ENCODE data around the gene DNAH10.

Gene DNAH10

GRCh38 chr12:123949770-123950165 is 187.7 kb downstream of the DNAH10 start:
- no peak for DNase-seq (ENCODE audit: low read depth)
- H3K4me3 ChIP-seq (ENCODE audit: low read depth, low read length) = no peak overlapping the region
- no peak for TF ChIP-seq MAX (IDR thresholded peaks at IDR 0.05; ENCODE audit: low read depth, low read length)
- TF ChIP-seq POLR2A (IDR thresholded peaks at IDR 0.05; ENCODE audit: extremely low read depth, insufficient read length) = no peak

DNA sequence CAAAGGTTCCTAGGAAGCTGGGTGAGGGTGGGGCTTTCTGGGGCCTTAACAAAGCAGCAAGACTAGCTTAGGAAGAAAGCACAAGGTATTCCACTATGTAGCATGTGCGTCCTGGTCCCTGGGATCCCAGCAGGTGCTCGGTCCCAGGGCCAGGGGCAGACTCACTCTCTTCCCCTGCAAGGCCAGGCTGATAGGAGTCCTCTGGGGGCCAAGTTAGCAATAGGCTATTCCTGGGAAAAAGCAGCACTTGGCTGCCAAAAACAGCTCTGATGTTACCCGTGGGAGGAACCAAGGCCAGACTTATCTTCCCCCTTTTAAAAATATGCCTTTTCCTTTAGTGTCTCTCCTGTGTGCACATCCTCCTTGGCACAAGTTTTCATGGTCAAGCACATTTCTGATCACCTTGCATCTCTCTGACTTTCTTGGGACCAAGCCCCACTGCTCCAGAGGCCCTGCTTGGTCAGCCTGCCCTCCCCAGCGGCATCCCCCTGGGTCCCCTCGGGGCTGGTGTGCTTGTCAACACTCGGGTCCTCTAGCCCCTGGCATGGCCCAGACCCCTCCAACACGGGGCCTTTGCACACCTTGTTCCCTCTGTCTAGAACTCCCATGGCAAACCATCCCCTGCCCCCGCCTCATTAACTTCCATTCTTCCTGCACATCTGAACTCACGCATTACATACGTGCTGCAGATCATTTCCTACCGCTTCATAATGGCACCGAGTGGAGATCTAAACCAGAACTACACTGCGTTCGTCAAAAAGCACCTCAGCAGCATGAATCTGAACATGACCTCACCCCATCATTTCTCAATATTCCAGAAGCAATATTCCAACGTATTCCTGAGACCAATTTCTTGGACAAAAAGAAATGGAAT is 188.6 kb downstream of the DNAH10 start:
- no peak for DNase-seq (ENCODE audit: low read depth)
- H3K4me3 ChIP-seq (ENCODE audit: low read depth, low read length) = no peak overlapping the region
- TF ChIP-seq POLR2A (IDR thresholded peaks at IDR 0.05; ENCODE audit: extremely low read depth, insufficient read length) (no peak), MYC (IDR thresholded peaks at IDR 0.05; ENCODE audit: low read depth, low read length) (no peak), MAX (IDR thresholded peaks at IDR 0.05; ENCODE audit: low read depth, low read length) (no peak)
- TF ChIP-seq, protein P1, sequence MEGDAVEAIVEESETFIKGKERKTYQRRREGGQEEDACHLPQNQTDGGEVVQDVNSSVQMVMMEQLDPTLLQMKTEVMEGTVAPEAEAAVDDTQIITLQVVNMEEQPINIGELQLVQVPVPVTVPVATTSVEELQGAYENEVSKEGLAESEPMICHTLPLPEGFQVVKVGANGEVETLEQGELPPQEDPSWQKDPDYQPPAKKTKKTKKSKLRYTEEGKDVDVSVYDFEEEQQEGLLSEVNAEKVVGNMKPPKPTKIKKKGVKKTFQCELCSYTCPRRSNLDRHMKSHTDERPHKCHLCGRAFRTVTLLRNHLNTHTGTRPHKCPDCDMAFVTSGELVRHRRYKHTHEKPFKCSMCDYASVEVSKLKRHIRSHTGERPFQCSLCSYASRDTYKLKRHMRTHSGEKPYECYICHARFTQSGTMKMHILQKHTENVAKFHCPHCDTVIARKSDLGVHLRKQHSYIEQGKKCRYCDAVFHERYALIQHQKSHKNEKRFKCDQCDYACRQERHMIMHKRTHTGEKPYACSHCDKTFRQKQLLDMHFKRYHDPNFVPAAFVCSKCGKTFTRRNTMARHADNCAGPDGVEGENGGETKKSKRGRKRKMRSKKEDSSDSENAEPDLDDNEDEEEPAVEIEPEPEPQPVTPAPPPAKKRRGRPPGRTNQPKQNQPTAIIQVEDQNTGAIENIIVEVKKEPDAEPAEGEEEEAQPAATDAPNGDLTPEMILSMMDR (IDR thresholded peaks at IDR 0.05; ENCODE audit: low read depth, low read length) = no peak

DNA sequence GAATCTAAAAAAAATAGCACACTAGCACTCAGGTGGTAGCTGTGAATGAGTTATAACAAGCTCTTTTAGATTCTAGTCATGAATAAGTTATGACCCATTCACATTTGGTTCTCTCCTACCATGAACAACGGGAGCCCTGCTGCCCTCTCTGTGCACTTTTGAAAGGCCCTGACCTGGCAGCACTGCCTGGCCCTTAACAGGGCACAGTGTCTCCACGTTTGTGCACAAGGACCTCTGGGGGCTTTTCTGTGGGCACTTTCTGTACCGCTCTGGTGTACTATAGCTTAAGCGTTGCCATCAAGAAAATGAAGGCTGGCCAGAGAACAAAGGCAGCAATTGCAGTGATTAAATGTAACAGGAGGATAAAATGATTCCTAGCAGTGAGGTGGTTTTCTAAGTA is 189.4 kb downstream of the DNAH10 start:
- no peak overlapping the region for H3K4me3 ChIP-seq (ENCODE audit: low read depth, low read length)
- no peak for TF ChIP-seq POLR2A (IDR thresholded peaks at IDR 0.05; ENCODE audit: extremely low read depth, insufficient read length)
- TF ChIP-seq MYC (IDR thresholded peaks at IDR 0.05; ENCODE audit: low read depth, low read length) = no peak
- TF ChIP-seq, protein P1 (IDR thresholded peaks at IDR 0.05; ENCODE audit: low read depth, low read length) = no peak
- no peak for TF ChIP-seq MAX (IDR thresholded peaks at IDR 0.05; ENCODE audit: low read depth, low read length)
- no peak for DNase-seq (ENCODE audit: low read depth)

DNA sequence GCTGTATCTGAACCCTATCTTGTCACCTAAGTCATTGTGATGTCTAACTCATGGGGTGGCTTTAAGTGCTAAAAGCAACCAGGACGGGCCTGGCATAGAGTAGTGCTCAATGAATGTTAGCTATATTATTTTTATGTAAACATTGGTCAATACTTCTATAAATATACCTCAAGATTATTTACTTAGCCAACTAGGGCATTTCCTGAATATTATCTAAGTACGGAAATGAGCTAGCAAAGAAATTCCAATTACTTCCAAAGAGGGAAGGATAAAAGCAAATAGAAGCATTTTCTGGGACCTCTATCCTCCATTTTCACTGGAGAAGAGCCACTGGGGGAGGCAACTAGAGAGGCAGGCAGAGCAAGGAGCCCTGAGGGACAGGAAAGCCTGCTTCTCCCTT is 189.9 kb downstream of the DNAH10 start:
- no peak for TF ChIP-seq MAX (IDR thresholded peaks at IDR 0.05; ENCODE audit: low read depth, low read length)
- TF ChIP-seq, protein P1 (IDR thresholded peaks at IDR 0.05; ENCODE audit: low read depth, low read length) = no peak
- TF ChIP-seq MYC (IDR thresholded peaks at IDR 0.05; ENCODE audit: low read depth, low read length) = no peak
- TF ChIP-seq POLR2A (IDR thresholded peaks at IDR 0.05; ENCODE audit: extremely low read depth, insufficient read length) = no peak
- no peak overlapping the region for H3K4me3 ChIP-seq (ENCODE audit: low read depth, low read length)
- DNase-seq (ENCODE audit: low read depth) = no peak

GRCh38 chr12:123954647-123955350 is 192.7 kb downstream of the DNAH10 start:
- no peak for DNase-seq (ENCODE audit: low read depth)

More at GRCh38 chr12:123954647-123955350, 192.7 kb downstream of the DNAH10 start:
- no peak overlapping the region for H3K4me3 ChIP-seq (ENCODE audit: low read depth, low read length)
- TF ChIP-seq MAX (IDR thresholded peaks at IDR 0.05; ENCODE audit: low read depth, low read length) (no peak), POLR2A (IDR thresholded peaks at IDR 0.05; ENCODE audit: extremely low read depth, insufficient read length) (no peak), MYC (IDR thresholded peaks at IDR 0.05; ENCODE audit: low read depth, low read length) (no peak)
- TF ChIP-seq, protein P1 (IDR thresholded peaks at IDR 0.05; ENCODE audit: low read depth, low read length) = no peak

All from NB4 (cell line).